Endodermal cell (in vitro differentiated cells): ENCODE results near the gene SLC7A1. TPM values are rescaled to one million over a fixed set of nuclear protein-coding genes. Genes with fewer than 3 reads are reported as not detected.
A peak's percentile ranks its signal among the peaks of the same experiment; 100 is the strongest.

Source experiments
- DNase-seq: peaks from one replicate; pipeline ENCODE4 v3.0.0-alpha.2; 2017
- H3K27ac ChIP-seq: 2 replicates; pipeline ENCODE4 v1.5.1; 2013; ENCODE audit warnings: mild to moderate bottlenecking, low read depth, low read length, moderate library complexity
- H3K27me3 ChIP-seq: 2 replicates; pipeline ENCODE4 v1.6.1; 2013; ENCODE audit warnings: mild to moderate bottlenecking, low read length, moderate library complexity; ENCODE audit not compliant: insufficient read depth, control insufficient read depth, poor library complexity, severe bottlenecking
- H3K36me3 ChIP-seq: 2 replicates; pipeline ENCODE4 v1.7.0; 2013; ENCODE audit warnings: mild to moderate bottlenecking, low read length, moderate library complexity; ENCODE audit not compliant: control insufficient read depth, insufficient read depth
- H3K4me1 ChIP-seq: one replicate; pipeline ENCODE4 v1.7.0; 2013; ENCODE audit warnings: low read length; ENCODE audit not compliant: control insufficient read depth, insufficient read depth
- H3K4me3 ChIP-seq: 2 replicates; pipeline ENCODE4 v1.5.1; 2013; ENCODE audit warnings: mild to moderate bottlenecking, low read length, moderate library complexity
- H3K9ac ChIP-seq: 2 replicates; pipeline ENCODE4 v1.6.1; 2013; ENCODE audit warnings: mild to moderate bottlenecking, low read length, moderate library complexity; ENCODE audit not compliant: poor library complexity, severe bottlenecking; ENCODE audit errors: extremely low read depth
- H3K9me3 ChIP-seq: 2 replicates; pipeline ENCODE4 v1.6.1; 2013; ENCODE audit warnings: mild to moderate bottlenecking, low read length, moderate library complexity; ENCODE audit not compliant: control insufficient read depth
- H3K27ac Mint-ChIP-seq: 2 replicates; pipeline ENCODE4 v1.8.0; 2020; ENCODE audit warnings: mixed read lengths
- H3K27me3 Mint-ChIP-seq: 2 replicates; pipeline ENCODE4 v1.8.0; 2021; ENCODE audit warnings: mild to moderate bottlenecking, mixed read lengths; ENCODE audit not compliant: insufficient read depth
- H3K36me3 Mint-ChIP-seq: 2 replicates; pipeline ENCODE4 v1.8.0; 2020; ENCODE audit warnings: low read depth, mixed read lengths
- H3K4me1 Mint-ChIP-seq: 2 replicates; pipeline ENCODE4 v1.8.0; 2020; ENCODE audit warnings: mixed read lengths
- H3K4me3 Mint-ChIP-seq: 2 replicates; pipeline ENCODE4 v1.8.0; 2020; ENCODE audit warnings: mild to moderate bottlenecking, moderate library complexity, mixed read lengths
- H3K9me3 Mint-ChIP-seq: 2 replicates; pipeline ENCODE4 v1.8.0; 2020; ENCODE audit warnings: mild to moderate bottlenecking, mixed read lengths
- CTCF ChIP-seq: fragments of 200-600 bp; sonication (generic); conservative IDR thresholded peaks from 2 replicates; pipeline ENCODE4 v1.5.0; 2021; ENCODE audit warnings: antibody characterized with exemption, mild to moderate bottlenecking
- WGBS, 2 experiments: methylation state at CpG; one replicate each; pipeline versions ENCODE4 v1.1.5 to v1.1.7; 2013; ENCODE audit warnings: missing lambda C conversion rate in 2 of 2, mixed read lengths in 1 of 2; ENCODE audit not compliant: insufficient coverage in 1 of 2, insufficient read length in 1 of 2; 5-methylcytosine and 5-hydroxymethylcytosine counted together
- total RNA-seq, 2 donors: library from RNA; stranded (reverse); fragmentation: NEBNext Ultra II Directional in 1 of 2; extraction: Animal tissue kit (Norgen Biotek cat#: 25700) in 1 of 2; gene quantifications; 2 replicates in 1 of 2; 3 replicates in 1 of 2; pipeline ENCODE4 v1.2.1, GENCODE V29; 2021

Gene SLC7A1
- total RNA-seq, 2 donors from 2014 or later = 26.0 to 27.3 TPM

- H3K36me3 ChIP-seq = no peaks in the 10 kb centered on the region
- H3K4me1 Mint-ChIP-seq = peaks cover 16% of the 10 kb centered on the region
- H3K27ac ChIP-seq = no peak overlapping the region
- no peaks in the 10 kb centered on the region for H3K27me3 ChIP-seq
- WGBS, 2 experiments = 88 to 100% methylated on average over 5 to 6 of the region's 6 CpGs
- TF ChIP-seq CTCF = no peak
- H3K36me3 Mint-ChIP-seq = no peaks in the 10 kb centered on the region
- H3K4me3 Mint-ChIP-seq = no peak overlapping the region
- H3K9ac ChIP-seq = no peak overlapping the region
- no peaks in the 10 kb centered on the region for H3K9me3 Mint-ChIP-seq
- H3K27me3 Mint-ChIP-seq = no peaks in the 10 kb centered on the region
- H3K4me3 ChIP-seq = no peak overlapping the region
- DNase-seq = no peak
- H3K27ac Mint-ChIP-seq = no peak overlapping the region
- H3K9me3 ChIP-seq = no peaks in the 10 kb centered on the region
- H3K4me1 ChIP-seq = no peaks in the 10 kb centered on the region
Observed at GRCh38 chr13:29563941-29564340, 31.5 kb downstream of the SLC7A1 start.

- Histone ChIP-seq H3K27me3 (no peaks in the 10 kb centered on the region), H3K4me1 (no peaks in the 10 kb centered on the region), H3K9me3 (no peaks in the 10 kb centered on the region), H3K9ac (no peak overlapping the region), H3K4me3 (no peak overlapping the region), H3K27ac (no peak overlapping the region), H3K36me3 (no peaks in the 10 kb centered on the region)
- H3K36me3 Mint-ChIP-seq = no peaks in the 10 kb centered on the region
- H3K4me1 Mint-ChIP-seq = peaks cover 12% of the 10 kb centered on the region
- H3K27ac Mint-ChIP-seq = no peak overlapping the region
- H3K27me3 Mint-ChIP-seq = no peaks in the 10 kb centered on the region
- no peak for TF ChIP-seq CTCF
- no peak overlapping the region for H3K4me3 Mint-ChIP-seq
- peak; percentile 32 for DNase-seq
- WGBS, 2 experiments = 79 to 84% methylated on average over 4 to 7 of the region's 7 CpGs
- no peaks in the 10 kb centered on the region for H3K9me3 Mint-ChIP-seq
Observed at GRCh38 chr13:29562786-29563438, 32.6 kb downstream of the SLC7A1 start.

- Histone ChIP-seq H3K9ac (no peak overlapping the region), H3K27me3 (no peaks in the 10 kb centered on the region), H3K36me3 (no peaks in the 10 kb centered on the region), H3K9me3 (no peaks in the 10 kb centered on the region), H3K27ac (no peak overlapping the region), H3K4me1 (no peaks in the 10 kb centered on the region), H3K4me3 (no peak overlapping the region)
- DNase-seq = peak; percentile 29
- no peak overlapping the region for H3K27ac Mint-ChIP-seq
- peaks cover 12% of the 10 kb centered on the region for H3K4me1 Mint-ChIP-seq
- H3K27me3 Mint-ChIP-seq = no peaks in the 10 kb centered on the region
- H3K9me3 Mint-ChIP-seq = no peaks in the 10 kb centered on the region
- no peaks in the 10 kb centered on the region for H3K36me3 Mint-ChIP-seq
- no peak for TF ChIP-seq CTCF
- 86 to 92% methylated on average over 5 to 6 of the region's 6 CpGs for WGBS, 2 experiments
- no peak overlapping the region for H3K4me3 Mint-ChIP-seq
Observed at GRCh38 chr13:29561918-29562317, 33.6 kb downstream of the SLC7A1 start.
